ENCODE results near the gene S100A1.

DNA sequence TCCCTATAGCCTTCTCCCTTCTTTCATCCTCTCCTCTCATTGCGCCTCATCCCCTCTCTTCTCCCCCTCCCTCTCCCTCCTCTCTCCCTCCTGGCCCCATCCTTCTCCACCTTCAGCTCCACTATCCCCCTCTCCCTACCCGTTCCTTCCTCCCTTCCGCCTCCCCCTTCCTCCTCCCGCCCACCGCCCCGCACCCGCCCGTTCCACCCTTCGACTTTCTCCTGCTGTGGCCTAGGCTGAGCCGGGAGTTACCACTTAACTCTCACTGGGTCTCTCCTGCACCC, 51.8 kb downstream of the S100A1 start:
- TF ChIP-seq POLR2AphosphoS5 (IDR thresholded peaks at IDR 0.05; ENCODE audit: low read depth, low read length), result no peak
- no peak for TF ChIP-seq POLR2A (IDR thresholded peaks at IDR 0.05; ENCODE audit: low read depth, low read length)
